Lower leg skin (tissue), 4 donors: ENCODE measurements around the gene LRP3. TPM values are rescaled to one million over a fixed set of nuclear protein-coding genes. Genes with fewer than 3 reads are reported as not detected.

Experiments
- DNase-seq, 2 donors: peaks; one replicate each; pipeline ENCODE4 v3.0.0-alpha.2; 2019; ENCODE audit warnings: low spot score in 2 of 2
- H3K4me3 ChIP-seq: fragments of 200-600 bp; sonication (generic); 2 replicates; pipeline ENCODE4 v1.5.1; 2017; ENCODE audit warnings: mild to moderate bottlenecking, low read depth; ENCODE audit not compliant: poor library complexity, severe bottlenecking
- POLR2A ChIP-seq, 2 donors: fragments of 450-650 bp; IDR thresholded peaks; one replicate each; pipeline ENCODE4 v1.6.1; 2016 to 2017; ENCODE audit warnings: antibody characterized with exemption in 2 of 2, mild to moderate bottlenecking in 1 of 2, moderate library complexity in 1 of 2
- WGBS, 2 donors: methylation state at CpG; one replicate each; pipeline ENCODE4 v1.1.5; 2018; 5-methylcytosine and 5-hydroxymethylcytosine counted together
- intact Hi-C: fragments of 100-400 bp; cut with DNase I; formaldehyde crosslinking; loops from one replicate; pipeline ENCODE4 v1.15.0; 2023; ENCODE audit warnings: low total_unique reads
- total RNA-seq, 4 donors: library from RNA; depleted of rRNA; stranded (reverse); fragments of >200 nt; gene quantifications; one replicate each; pipeline ENCODE4 v1.1.0, GENCODE V29; 2016
- TF ChIP-seq, protein P1 (sequence below), 3 donors: fragments of 450-650 bp; IDR thresholded peaks; one replicate each; pipeline ENCODE4 v1.5.1; 2016; ENCODE audit warnings: antibody characterized with exemption in 3 of 3, mild to moderate bottlenecking in 3 of 3, moderate library complexity in 2 of 3

LRP3 gene
- total RNA-seq, 4 donors from 2014 or later, result 9.4 to 27.4 (median 18.0) TPM

DNA sequence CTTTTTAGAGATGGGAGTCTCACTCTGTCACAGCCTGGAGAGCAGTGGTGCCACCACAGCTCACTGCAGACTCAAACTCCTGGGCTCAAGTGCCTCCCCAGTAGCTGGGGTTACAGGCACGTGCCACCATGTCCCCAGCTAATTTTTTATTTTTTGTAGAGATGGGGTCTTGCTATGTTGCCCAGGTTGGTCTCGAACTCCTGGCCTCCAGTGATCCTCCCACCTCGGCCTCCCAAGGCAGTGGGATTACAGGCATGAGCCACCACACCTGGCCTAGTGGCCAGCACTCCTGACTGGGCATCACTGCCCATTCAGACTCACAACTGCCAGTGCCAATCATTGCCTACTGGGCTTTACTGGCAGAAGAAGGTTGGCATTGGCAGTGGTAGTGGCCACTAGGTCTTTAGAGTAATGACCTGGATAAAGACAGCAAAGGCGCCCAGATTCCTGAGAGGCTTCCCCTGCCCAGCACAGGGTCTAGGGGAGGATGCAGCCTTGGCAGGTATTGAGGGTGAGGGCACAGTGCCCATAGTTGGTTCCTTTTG, 58.4 kb downstream of the LRP3 start:
- 91 to 100% methylated on average over 4 of the region's 4 CpGs for WGBS, 2 donors
- no peak for DNase-seq
- intact Hi-C loops, result no loop called here
- H3K4me3 ChIP-seq, result no peak overlapping the region
- no peak for TF ChIP-seq POLR2A (IDR thresholded peaks at IDR 0.05)
- TF ChIP-seq, protein P1, sequence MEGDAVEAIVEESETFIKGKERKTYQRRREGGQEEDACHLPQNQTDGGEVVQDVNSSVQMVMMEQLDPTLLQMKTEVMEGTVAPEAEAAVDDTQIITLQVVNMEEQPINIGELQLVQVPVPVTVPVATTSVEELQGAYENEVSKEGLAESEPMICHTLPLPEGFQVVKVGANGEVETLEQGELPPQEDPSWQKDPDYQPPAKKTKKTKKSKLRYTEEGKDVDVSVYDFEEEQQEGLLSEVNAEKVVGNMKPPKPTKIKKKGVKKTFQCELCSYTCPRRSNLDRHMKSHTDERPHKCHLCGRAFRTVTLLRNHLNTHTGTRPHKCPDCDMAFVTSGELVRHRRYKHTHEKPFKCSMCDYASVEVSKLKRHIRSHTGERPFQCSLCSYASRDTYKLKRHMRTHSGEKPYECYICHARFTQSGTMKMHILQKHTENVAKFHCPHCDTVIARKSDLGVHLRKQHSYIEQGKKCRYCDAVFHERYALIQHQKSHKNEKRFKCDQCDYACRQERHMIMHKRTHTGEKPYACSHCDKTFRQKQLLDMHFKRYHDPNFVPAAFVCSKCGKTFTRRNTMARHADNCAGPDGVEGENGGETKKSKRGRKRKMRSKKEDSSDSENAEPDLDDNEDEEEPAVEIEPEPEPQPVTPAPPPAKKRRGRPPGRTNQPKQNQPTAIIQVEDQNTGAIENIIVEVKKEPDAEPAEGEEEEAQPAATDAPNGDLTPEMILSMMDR (IDR thresholded peaks at IDR 0.05), result no peak

DNA sequence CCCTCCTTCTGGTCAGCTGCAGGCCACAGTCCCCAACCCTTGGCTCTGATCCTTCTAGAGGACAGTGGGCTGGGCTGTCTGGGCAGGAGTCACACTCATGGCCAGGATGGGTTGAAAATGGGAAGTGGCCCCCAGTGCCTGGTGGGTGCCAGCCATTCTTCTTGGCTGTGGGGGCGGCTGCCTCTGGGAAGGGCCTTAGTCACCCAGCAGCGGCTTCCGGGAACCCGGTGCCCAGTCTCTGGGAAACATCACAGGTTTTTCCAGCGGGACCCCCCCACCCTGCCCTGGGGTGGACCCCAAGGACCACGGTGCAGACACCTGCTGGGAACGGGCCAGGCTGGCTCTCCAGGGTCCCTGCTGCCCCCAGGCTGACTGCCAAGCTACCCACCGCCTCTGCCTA, 58.8 kb downstream of the LRP3 start:
- WGBS, 2 donors, result 78 to 81% methylated on average over 5 of the region's 8 CpGs
- intact Hi-C loops, result no loop called here
- no peak overlapping the region for H3K4me3 ChIP-seq
- TF ChIP-seq POLR2A (IDR thresholded peaks at IDR 0.05), result no peak
- TF ChIP-seq, protein P1 (IDR thresholded peaks at IDR 0.05), result no peak
- no peak for DNase-seq

DNA sequence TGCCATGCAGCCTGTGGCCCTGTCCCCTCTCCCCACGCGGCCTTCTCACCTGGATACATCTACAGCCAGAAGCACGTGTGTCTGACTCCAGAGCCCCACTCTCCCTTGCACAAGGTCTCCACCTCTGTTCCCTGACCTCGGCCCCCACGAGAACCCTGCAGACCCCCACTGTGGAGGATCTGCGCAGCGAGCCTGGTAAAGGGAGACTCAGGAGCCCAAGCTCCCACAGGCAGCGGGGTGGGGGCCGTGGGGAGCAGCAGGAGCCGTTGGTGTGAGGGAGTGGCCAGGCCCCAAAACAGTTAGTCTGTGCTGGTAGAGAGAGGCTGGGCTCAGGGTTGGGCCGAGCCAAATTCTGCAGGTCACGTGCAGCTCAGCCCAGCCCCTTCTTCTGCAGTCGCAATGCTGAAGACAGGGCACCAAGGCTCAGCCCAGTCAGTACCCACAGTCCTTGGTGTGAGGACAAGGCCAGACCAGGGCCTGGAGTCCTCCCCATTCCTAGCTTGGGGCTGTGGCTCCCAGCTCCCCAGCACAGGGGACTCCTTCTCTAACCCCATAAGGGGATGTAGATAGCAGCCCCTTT, 60.2 kb downstream of the LRP3 start:
- no peak for DNase-seq
- H3K4me3 ChIP-seq, result no peak overlapping the region
- 67 to 74% methylated on average over 12 to 13 of the region's 13 CpGs for WGBS, 2 donors
- TF ChIP-seq POLR2A (IDR thresholded peaks at IDR 0.05), result no peak
- TF ChIP-seq, protein P1 (IDR thresholded peaks at IDR 0.05), result no peak
- intact Hi-C loops, result no loop called here

DNA sequence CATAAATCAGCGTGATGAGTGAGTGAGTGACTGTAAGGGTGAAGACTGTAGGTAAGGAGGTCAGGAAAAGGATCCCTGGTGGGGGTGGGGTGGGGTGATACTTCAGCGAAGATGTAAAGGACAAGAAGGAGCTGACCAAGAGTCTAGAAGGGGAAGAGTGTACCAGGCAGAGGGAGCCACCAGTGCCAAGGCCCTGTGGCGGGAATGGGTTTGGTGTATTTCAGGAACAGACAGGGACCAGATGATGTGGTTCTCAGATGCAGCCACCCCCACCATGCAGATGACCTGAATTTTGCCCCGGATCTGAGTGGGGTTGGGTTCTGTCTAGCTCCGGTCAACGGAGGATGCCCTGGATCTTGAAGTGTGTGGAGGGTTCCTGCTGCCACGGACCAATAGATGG, 61.7 kb downstream of the LRP3 start:
- intact Hi-C loops, result no loop called here
- DNase-seq, result no peak
- no peak for TF ChIP-seq POLR2A (IDR thresholded peaks at IDR 0.05)
- TF ChIP-seq, protein P1 (IDR thresholded peaks at IDR 0.05), result no peak
- no peak overlapping the region for H3K4me3 ChIP-seq
- 84 to 94% methylated on average over 6 to 7 of the region's 7 CpGs for WGBS, 2 donors

DNA sequence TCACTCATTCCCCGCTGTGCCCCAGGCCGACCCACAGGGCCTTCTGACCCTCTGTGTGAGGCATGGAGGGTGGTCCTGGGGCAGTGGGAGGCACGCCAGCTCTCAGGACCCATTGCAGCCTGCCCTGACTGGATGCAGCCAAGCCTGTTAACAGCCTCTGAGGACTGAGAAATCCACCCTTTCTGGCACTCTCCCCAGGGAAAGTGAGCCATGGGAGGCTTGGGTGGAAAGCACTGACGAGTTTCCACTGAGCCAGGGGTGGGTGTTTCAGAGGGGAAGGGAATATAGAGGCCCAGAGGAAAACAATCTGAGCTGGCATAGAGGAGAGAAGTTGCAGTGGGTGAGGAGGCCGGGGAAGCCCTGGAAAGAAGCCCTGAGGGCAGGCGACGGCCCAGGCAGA, 62.1 kb downstream of the LRP3 start:
- intact Hi-C loops, result no loop called here
- WGBS, 2 donors, result 58 to 62% methylated on average over 7 of the region's 7 CpGs
- TF ChIP-seq, protein P1 (IDR thresholded peaks at IDR 0.05), result no peak
- TF ChIP-seq POLR2A (IDR thresholded peaks at IDR 0.05), result no peak

DNA sequence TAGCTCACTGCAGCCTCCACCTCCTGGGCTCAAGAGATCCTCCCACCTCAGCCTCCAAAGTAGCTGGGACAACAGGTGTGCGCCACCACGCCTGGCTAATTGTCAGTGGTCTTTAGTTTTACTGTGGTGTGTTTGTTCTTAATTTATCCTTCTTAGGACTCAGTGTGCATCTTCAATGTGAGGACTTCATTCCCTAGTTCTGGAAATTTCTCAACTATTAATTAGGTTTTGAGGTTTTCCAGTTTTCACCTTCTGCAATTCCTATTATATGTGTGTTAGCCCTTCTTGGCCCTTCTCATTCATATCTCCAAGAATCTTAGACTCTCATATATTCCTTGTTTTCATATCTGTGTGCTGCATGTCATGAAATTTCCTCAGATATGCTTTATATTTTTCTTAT, 63.7 kb downstream of the LRP3 start:
- TF ChIP-seq POLR2A (IDR thresholded peaks at IDR 0.05), result no peak
- TF ChIP-seq, protein P1 (IDR thresholded peaks at IDR 0.05), result no peak
- DNase-seq, result no peak
- WGBS, 2 donors, result 97 to 100% methylated on average over 2 of the region's 2 CpGs
- intact Hi-C loops, result no loop called here
- H3K4me3 ChIP-seq, result no peak overlapping the region

More for the DNA sequence above, 62.1 kb downstream of the LRP3 start:
- no peak for DNase-seq
- no peak overlapping the region for H3K4me3 ChIP-seq
